Liver (tissue), 9 donors: ENCODE results near the gene ARHGAP28. TPM values are rescaled to one million over a fixed set of nuclear protein-coding genes. Genes with fewer than 3 reads are reported as not detected.

ENCODE experiments used
- DNase-seq: peaks from one replicate; pipeline ENCODE4 v3.0.0-alpha.2; 2017; ENCODE audit warnings: low spot score
- H3K27ac ChIP-seq, 2 donors: one replicate each; pipeline ENCODE4 v1.7.0; 2013; ENCODE audit warnings: inconsistent platforms in 2 of 2, low read length in 2 of 2, control low read depth in 1 of 2, low read depth in 1 of 2, mild to moderate bottlenecking in 1 of 2
- H3K27me3 ChIP-seq, 4 donors: one replicate each; pipeline versions ENCODE4 v1.6.1 to v1.7.0; 2013; ENCODE audit warnings: low read length in 3 of 4, inconsistent platforms in 1 of 4, mild to moderate bottlenecking in 1 of 4, moderate library complexity in 1 of 4; ENCODE audit not compliant: control insufficient read depth in 4 of 4, insufficient read depth in 4 of 4
- H3K36me3 ChIP-seq, 4 donors: one replicate each; pipeline versions ENCODE4 v1.6.1 to v1.7.0; 2013; ENCODE audit warnings: low read length in 3 of 4, mild to moderate bottlenecking in 3 of 4, low read depth in 1 of 4, moderate library complexity in 1 of 4; ENCODE audit not compliant: control insufficient read depth in 4 of 4, insufficient read depth in 3 of 4
- H3K4me1 ChIP-seq, 4 donors: one replicate each; pipeline versions ENCODE4 v1.6.1 to v1.7.0; 2013; ENCODE audit warnings: low read length in 3 of 4, mild to moderate bottlenecking in 3 of 4, moderate library complexity in 1 of 4; ENCODE audit not compliant: control insufficient read depth in 4 of 4, insufficient read depth in 4 of 4
- H3K4me3 ChIP-seq, 3 donors: one replicate each; pipeline versions ENCODE4 v1.6.1 to v1.7.0; 2013; ENCODE audit warnings: low read length in 3 of 3, control low read depth in 1 of 3, low read depth in 1 of 3, mild to moderate bottlenecking in 1 of 3
- H3K9ac ChIP-seq, 2 donors: one replicate each; pipeline ENCODE4 v1.7.0; 2013; ENCODE audit warnings: low read length in 2 of 2, mild to moderate bottlenecking in 2 of 2, moderate library complexity in 2 of 2, control low read depth in 1 of 2, low read depth in 1 of 2
- H3K9me3 ChIP-seq, 4 donors: one replicate each; pipeline versions ENCODE4 v1.6.1 to v1.7.0; 2013; ENCODE audit warnings: low read length in 3 of 4; ENCODE audit not compliant: control insufficient read depth in 4 of 4
- ATF3 ChIP-seq: IDR thresholded peaks from 2 replicates; pipeline ENCODE4 v1.6.1; 2016; ENCODE audit warnings: antibody characterized with exemption
- CTCF ChIP-seq: fragments of 150-350 bp; IDR thresholded peaks from 2 replicates; pipeline ENCODE4 v1.5.1; 2017; ENCODE audit warnings: improper control_type of control experiment, low read depth, low read length; ENCODE audit not compliant: missing input control
- EGR1 ChIP-seq, 2 donors: IDR thresholded peaks; 2 replicates each; pipeline ENCODE4 v1.6.1; 2016 to 2018; ENCODE audit warnings: antibody characterized with exemption in 2 of 2, low read depth in 2 of 2
- FOXA1 ChIP-seq: IDR thresholded peaks from 2 replicates; pipeline ENCODE4 v1.6.1; 2016; ENCODE audit warnings: antibody characterized with exemption
- FOXA2 ChIP-seq: IDR thresholded peaks from 2 replicates; pipeline ENCODE4 v1.6.1; 2016; ENCODE audit warnings: antibody characterized with exemption
- GABPA ChIP-seq, 2 donors: IDR thresholded peaks in 1 of 2; conservative IDR thresholded peaks in 1 of 2; 2 replicates each; pipeline ENCODE4 v1.6.1; 2016; ENCODE audit warnings: antibody characterized with exemption in 2 of 2, mild to moderate bottlenecking in 1 of 2, moderate library complexity in 1 of 2
- HNF4A ChIP-seq, 2 donors: conservative IDR thresholded peaks; 2 replicates each; pipeline ENCODE4 v1.6.1; 2016; ENCODE audit warnings: antibody characterized with exemption in 2 of 2, mild to moderate bottlenecking in 2 of 2
- HNF4G ChIP-seq: IDR thresholded peaks from 2 replicates; pipeline ENCODE4 v1.6.1; 2016; ENCODE audit warnings: antibody characterized with exemption
- JUND ChIP-seq, 2 donors: IDR thresholded peaks; 2 replicates each; pipeline ENCODE4 v1.6.1; 2016; ENCODE audit warnings: antibody characterized with exemption in 2 of 2
- MAX ChIP-seq: IDR thresholded peaks from 2 replicates; pipeline ENCODE4 v1.6.1; 2016; ENCODE audit warnings: antibody characterized with exemption
- NR2F2 ChIP-seq: IDR thresholded peaks from 2 replicates; pipeline ENCODE4 v1.6.1; 2016; ENCODE audit warnings: antibody characterized with exemption
- RAD21 ChIP-seq, 2 donors: IDR thresholded peaks; 2 replicates each; pipeline ENCODE4 v1.6.1; 2016; ENCODE audit warnings: antibody characterized with exemption in 2 of 2, mild to moderate bottlenecking in 2 of 2
- REST ChIP-seq: IDR thresholded peaks from 2 replicates; pipeline ENCODE4 v1.6.1; 2016; ENCODE audit warnings: antibody characterized with exemption, mild to moderate bottlenecking
- RXRA ChIP-seq, 2 donors: IDR thresholded peaks; 2 replicates each; pipeline ENCODE4 v1.6.1; 2017 to 2018; ENCODE audit warnings: antibody characterized with exemption in 2 of 2, mild to moderate bottlenecking in 1 of 2
- SP1 ChIP-seq: IDR thresholded peaks from 2 replicates; pipeline ENCODE4 v1.6.1; 2018; ENCODE audit warnings: antibody characterized with exemption, mild to moderate bottlenecking
- TAF1 ChIP-seq: conservative IDR thresholded peaks from 2 replicates; pipeline ENCODE4 v1.6.1; 2016; ENCODE audit warnings: antibody characterized with exemption, mild to moderate bottlenecking
- YY1 ChIP-seq: IDR thresholded peaks from 2 replicates; pipeline ENCODE4 v1.6.1; 2016; ENCODE audit warnings: antibody characterized with exemption, mild to moderate bottlenecking
- ZBTB33 ChIP-seq: IDR thresholded peaks from 2 replicates; pipeline ENCODE4 v1.6.1; 2016; ENCODE audit warnings: antibody characterized with exemption
- WGBS: extraction: QIAGEN DNeasy Blood & Tissue Kit; methylation state at CpG from one replicate; pipeline ENCODE4 v1.1.7; 2013; 5-methylcytosine and 5-hydroxymethylcytosine counted together
- polyA plus RNA-seq, 2 donors: library from polyadenylated mRNA; stranded (reverse) in 1 of 2; unstranded in 1 of 2; fragments of 200-250 nt in 1 of 2; fragments of >200 nt in 1 of 2; fragmentation: Nextera tagmentation in 1 of 2; extraction: Ambion mirVana in 1 of 2; gene quantifications; one replicate each; pipeline versions ENCODE4 v1.2.1 to v1.2.3, GENCODE V29; 2013 to 2015
- total RNA-seq, 2 donors: library from RNA; depleted of rRNA; stranded (reverse); fragments of >200 nt; gene quantifications; one replicate each; pipeline ENCODE4 v1.2.3, GENCODE V29; 2014
- donor health status: healthy.
- donor health status: healthy.
- donor health status: healthy.
- donor health status: healthy.
- donor health status: healthy.

The ARHGAP28 gene
- total and polyA plus RNA-seq, 4 donors = 0.14 to 2.1 (median 0.69) TPM

GRCh38 chr18:6948281-6949055, 219.0 kb downstream of the ARHGAP28 start:
- no peak overlapping the region for H3K27ac ChIP-seq
- no peaks in the 10 kb centered on the region for H3K4me1 ChIP-seq
- no peaks in the 10 kb centered on the region for H3K27me3 ChIP-seq
- H3K4me3 ChIP-seq = no peak overlapping the region
- TF ChIP-seq REST (no peak), TAF1 (no peak), HNF4A (conservative IDR thresholded peaks at IDR 0.05) (no peak), ATF3 (no peak), HNF4G (no peak), RAD21 (IDR thresholded peaks at IDR 0.05) (no peak), EGR1 (IDR thresholded peaks at IDR 0.05; ENCODE audit: low read depth in 2 of 2) (no peak), FOXA2 (no peak), FOXA1 (no peak), YY1 (no peak), GABPA (IDR thresholded peaks at IDR 0.05 in 1 of 2, conservative IDR thresholded peaks at IDR 0.05 in 1 of 2) (no peak), JUND (IDR thresholded peaks at IDR 0.05) (no peak), RXRA (IDR thresholded peaks at IDR 0.05) (no peak), ZBTB33 (no peak), CTCF (no peak), MAX (no peak), NR2F2 (no peak), SP1 (no peak)
- DNase-seq = no peak
- no peaks in the 10 kb centered on the region for H3K36me3 ChIP-seq
- 75% methylated on average over 16 of the region's 16 CpGs for WGBS
- peaks cover 0 to 2% (median 0%) of the 10 kb centered on the region in 4 donors for H3K9me3 ChIP-seq
- H3K9ac ChIP-seq = no peak overlapping the region
